Endometrial microvascular endothelial cells (primary cell): Measurements from ENCODE around the gene AIP. TPM values are rescaled to one million over a fixed set of nuclear protein-coding genes. Genes with fewer than 3 reads are reported as not detected.

Source experiments
- in situ Hi-C: cut with HindIII; loops from 2 replicates; pipeline ENCODE4 v1.10.0; 2017; ENCODE audit warnings: low sequenced_read_pairs, low pct_unique_long_range_greater_than_20kb; ENCODE audit errors: inconsistent ontology term
- total RNA-seq: library from RNA; depleted of rRNA; stranded (reverse); fragments of >200 nt; gene quantifications from one replicate; pipeline ENCODE4 v1.2.3, GENCODE V29; 2015; ENCODE audit errors: inconsistent ontology term

Gene AIP
- total RNA-seq = 31.4 TPM

- in situ Hi-C loops = no loop called here
These were observed at the start of gene AIP for GRCh38 chr11:67482827-67483798. Gene AIP (plus strand): TSS chr11:67483026. CDS start chr11:67483159, 133 bp downstream.

GRCh38 chr11:67433536-67434394, 49.1 kb upstream of the AIP start:
- in situ Hi-C loops = no loop called here

- in situ Hi-C loops = no loop called here
These were observed 48.4 kb upstream of the AIP start for GRCh38 chr11:67434395-67434881.

GRCh38 chr11:67435031-67435726, 47.6 kb upstream of the AIP start:
- in situ Hi-C loops = no loop called here

GRCh38 chr11:67435727-67436458, 46.9 kb upstream of the AIP start:
- in situ Hi-C loops = no loop called here

GRCh38 chr11:67436459-67437081, 46.3 kb upstream of the AIP start:
- in situ Hi-C loops = no loop called here

- in situ Hi-C loops = no loop called here
These were observed 45.6 kb upstream of the AIP start, which contains the start of gene PTPRCAP for GRCh38 chr11:67437082-67437808. Gene PTPRCAP (minus strand): TSS chr11:67437682. CDS start chr11:67437619, 63 bp downstream.

GRCh38 chr11:67437809-67438157, 45.0 kb upstream of the AIP start:
- in situ Hi-C loops = no loop called here

GRCh38 chr11:67438158-67438902, 44.5 kb upstream of the AIP start:
- in situ Hi-C loops = no loop called here

- in situ Hi-C loops = no loop called here
These were observed 43.3 kb upstream of the AIP start for GRCh38 chr11:67439321-67440228.

GRCh38 chr11:67440229-67441097, 42.4 kb upstream of the AIP start:
- in situ Hi-C loops = no loop called here

- in situ Hi-C loops = no loop called here
These were observed 41.7 kb upstream of the AIP start for GRCh38 chr11:67441098-67441563.

GRCh38 chr11:67441731-67442351, 41.0 kb upstream of the AIP start:
- in situ Hi-C loops = no loop called here
